Measurements from ENCODE around the gene CASP7. TPM values are rescaled to one million over a fixed set of nuclear protein-coding genes. Genes with fewer than 3 reads are reported as not detected.

The CASP7 gene
- total RNA-seq, 1 experiment from 2014 or later = 4.7 TPM

GRCh38 chr10:113720386-113720785 lies 40.7 kb downstream of the CASP7 start:
- TF ChIP-seq GRHL2 (CRISPR knock-in tag; IDR thresholded peaks at IDR 0.05; ENCODE audit: insufficient replicate concordance, severe bottlenecking) = no peak
- no peak for TF ChIP-seq OVOL2 (CRISPR knock-in tag; IDR thresholded peaks at IDR 0.05; ENCODE audit: borderline replicate concordance)
- TF ChIP-seq ATF6 (CRISPR knock-in tag; IDR thresholded peaks at IDR 0.05) = no peak
- no peak for TF ChIP-seq ZNF263 (CRISPR knock-in tag; IDR thresholded peaks at IDR 0.05; ENCODE audit: low read depth)
- TF ChIP-seq CBFB (CRISPR knock-in tag; IDR thresholded peaks at IDR 0.05; ENCODE audit: low read depth) = no peak
- TF ChIP-seq MYBL2 (CRISPR knock-in tag; IDR thresholded peaks at IDR 0.05) = no peak
- no peak for TF ChIP-seq E2F5 (CRISPR knock-in tag; IDR thresholded peaks at IDR 0.05)
- TF ChIP-seq HMGXB4 (CRISPR knock-in tag; IDR thresholded peaks at IDR 0.05) = no peak
- no peak for TF ChIP-seq ZNF396 (CRISPR knock-in tag; IDR thresholded peaks at IDR 0.05; ENCODE audit: borderline replicate concordance)
- TF ChIP-seq SMAD4 (CRISPR knock-in tag; IDR thresholded peaks at IDR 0.05) = no peak
- Mint-ChIP-seq H3K9me3 (no peaks in the 10 kb centered on the region), H3K27ac (no peak overlapping the region), H3K4me3 (no peak overlapping the region), H3K4me1 (peaks cover 5% of the 10 kb centered on the region; the same call in 1 of the 2 replicates), H3K36me3 (peaks cover 2% of the 10 kb centered on the region), H3K27me3 (ENCODE audit: low read depth) (no peaks in the 10 kb centered on the region)
- POLR2A ChIA-PET = no interaction called here
- DNase-seq (ENCODE audit: low spot score) (no peak), ATAC-seq (no peak)
- CTCF ChIA-PET = no interaction called here

GRCh38 chr10:113732160-113732881 lies 52.6 kb downstream of the CASP7 start:
- Mint-ChIP-seq H3K27me3 (ENCODE audit: low read depth) (no peaks in the 10 kb centered on the region), H3K4me3 (no peak overlapping the region), H3K9me3 (peaks cover 9% of the 10 kb centered on the region), H3K27ac (no peak overlapping the region), H3K4me1 (peaks cover 17% of the 10 kb centered on the region), H3K36me3 (peaks cover 23% of the 10 kb centered on the region)
- ChIA-PET POLR2A (interaction anchor here (1.1 kb wide), 1 partner anchor 19 kb away, joined by 3 read pairs; no protein-coding TSS in a partner anchor), CTCF (interaction anchor here (1.1 kb wide), 1 partner anchor 27 kb away, joined by 3 read pairs; no protein-coding TSS in a partner anchor)
- DNase-seq (ENCODE audit: low spot score) (no peak), ATAC-seq (no peak)
- TF ChIP-seq SOX15 (CRISPR knock-in tag; IDR thresholded peaks at IDR 0.05) (no peak), GTF2I (CRISPR knock-in tag; conservative IDR thresholded peaks at IDR 0.05) (no peak), ZNF671 (CRISPR knock-in tag; IDR thresholded peaks at IDR 0.05) (no peak), CDX4 (CRISPR knock-in tag; IDR thresholded peaks at IDR 0.05; ENCODE audit: borderline replicate concordance) (no peak), JAZF1 (CRISPR knock-in tag; IDR thresholded peaks at IDR 0.05) (no peak), JUN (CRISPR knock-in tag; IDR thresholded peaks at IDR 0.05) (no peak), ZBTB21 (CRISPR knock-in tag; IDR thresholded peaks at IDR 0.05; ENCODE audit: borderline replicate concordance) (no peak), USF2 (CRISPR knock-in tag; IDR thresholded peaks at IDR 0.05) (no peak), STAT6 (CRISPR knock-in tag; conservative IDR thresholded peaks at IDR 0.05; ENCODE audit: low read depth) (no peak), ZNF232 (CRISPR knock-in tag; IDR thresholded peaks at IDR 0.05) (no peak), KAT7 (CRISPR knock-in tag; IDR thresholded peaks at IDR 0.05; ENCODE audit: borderline replicate concordance) (no peak), ZNF396 (CRISPR knock-in tag; IDR thresholded peaks at IDR 0.05; ENCODE audit: borderline replicate concordance) (no peak)
